ENCODE results near the gene CTXN1.
"Not testable (repeated sequence)": the region's sequence is repeated elsewhere in the genome, so short reads cannot be mapped to it uniquely, and the experiment has no call there.

Gene CTXN1

DNA sequence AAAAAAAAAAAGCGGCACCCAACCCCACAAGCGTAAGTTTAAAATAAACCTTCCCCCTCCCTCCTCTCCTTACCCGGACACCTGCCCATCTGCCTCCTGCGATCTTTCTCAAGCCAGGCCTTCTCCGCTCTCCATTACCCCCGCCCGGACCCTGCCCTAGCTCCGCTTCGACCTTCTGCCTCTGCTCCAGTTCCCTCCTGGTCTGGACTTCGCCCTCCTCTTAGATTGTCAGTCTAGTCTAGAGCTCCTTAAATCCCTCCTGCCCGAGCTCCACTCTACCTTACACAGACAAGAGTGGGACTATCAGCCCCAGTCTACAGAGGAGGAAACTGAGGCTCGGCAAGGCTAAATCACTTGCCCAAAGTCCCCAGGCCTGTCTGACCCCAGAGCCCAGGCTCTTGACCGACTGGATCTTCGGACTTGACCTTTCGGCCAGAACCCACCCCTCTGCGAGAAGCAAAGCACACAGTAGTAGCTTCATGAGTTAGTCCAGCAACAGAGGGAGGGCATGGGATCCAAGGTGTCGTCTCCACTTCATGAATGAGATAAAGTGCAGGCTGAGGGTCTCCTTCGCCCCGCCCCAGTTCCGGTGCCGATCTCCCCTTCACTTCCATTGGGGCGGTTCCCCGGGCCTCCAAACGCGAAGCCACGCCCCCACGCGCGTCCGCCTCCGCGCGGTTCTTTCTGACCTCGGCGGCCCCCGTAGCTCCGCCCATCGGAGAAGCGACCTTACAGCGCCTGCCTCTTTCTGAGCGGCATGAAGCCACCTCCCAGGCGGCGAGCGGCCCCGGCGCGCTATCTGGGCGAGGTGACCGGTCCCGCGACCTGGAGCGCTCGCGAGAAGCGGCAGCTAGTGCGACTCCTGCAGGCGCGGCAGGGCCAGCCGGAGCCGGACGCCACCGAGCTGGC, 6.1 kb downstream of the CTXN1 start, which contains the start of gene SNAPC2 (continued):
- TF ChIP-seq SP3 (tag by site-specific recombination; IDR thresholded peaks at IDR 0.05) (peak; percentile 92), ZXDB (tag by site-specific recombination; IDR thresholded peaks at IDR 0.05) (peak; percentile 64; the same call in 1 of the 2 replicates), ZNF433 (tag by site-specific recombination; IDR thresholded peaks at IDR 0.05; ENCODE audit: low read depth) (no peak), ZNF660 (tag by site-specific recombination; IDR thresholded peaks at IDR 0.05) (peak; percentile 54)

DNA sequence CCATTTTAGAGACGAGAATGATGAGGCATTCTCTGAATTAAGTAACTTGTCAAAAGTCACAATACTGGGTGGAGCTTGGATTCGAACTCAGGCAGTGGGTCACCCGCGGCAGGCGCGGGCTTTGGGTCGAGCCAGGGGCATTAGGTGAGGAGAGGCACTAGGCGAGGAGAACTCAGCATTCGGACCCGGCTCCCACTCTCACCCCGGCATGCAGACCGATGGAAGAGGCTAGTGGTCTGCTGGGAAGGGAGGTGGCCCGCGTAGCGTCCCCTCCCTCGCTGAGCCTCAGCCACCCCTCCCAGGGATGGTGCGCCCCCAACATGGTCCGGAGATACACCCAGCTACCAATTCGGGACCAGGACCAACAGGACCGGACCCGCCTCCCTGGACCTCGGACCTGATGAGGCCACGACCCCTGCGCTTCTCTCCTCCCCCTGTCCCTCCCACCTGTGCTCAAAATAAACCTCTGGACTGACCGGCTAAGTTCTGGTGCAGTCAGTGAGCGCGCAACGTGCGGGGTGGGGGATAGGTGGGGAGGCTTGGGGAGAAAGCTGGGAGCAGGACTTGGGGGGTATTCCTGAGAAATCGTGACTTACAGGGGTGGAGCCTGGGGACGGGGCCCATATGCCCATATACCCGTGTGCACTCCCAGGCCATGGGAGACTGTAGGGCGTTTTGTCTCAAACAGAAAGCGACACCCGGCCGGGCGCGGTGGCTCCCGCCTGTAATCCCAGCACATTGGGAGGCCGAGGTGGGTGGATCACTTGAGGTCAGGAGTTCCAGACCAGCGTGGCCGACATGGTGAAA, 7.1 kb downstream of the CTXN1 start:
- no peak overlapping the region for H3K4me3 ChIP-seq (ENCODE audit: low read depth, low read length)
- CTCF ChIA-PET, result interaction anchor here (0.7 to 3.1 kb wide), 8 partner anchors 10 to 401 kb away, joined by 3 to 25 read pairs (median 3); partner anchors contain the start of genes MAP2K7 and TIMM44
- H3K36me3 ChIP-seq (ENCODE audit: control insufficient read depth in 2 of 2, insufficient read depth in 1 of 2, low read length in 2 of 2), result peaks cover 0 to 15% of the 10 kb centered on the region in 2 experiments; a peak in 1 of 3 replicates
- POLR2A ChIA-PET, result interaction anchor here (1.1 to 3.5 kb wide), 11 partner anchors 7 to 87 kb away, joined by 3 to 36 read pairs (median 14); partner anchors contain the start of genes ELAVL1, LRRC8E, MAP2K7 and TIMM44
- H3K4me1 ChIP-seq (ENCODE audit: control insufficient read depth, insufficient read depth, low read length), result peaks cover 3% of the 10 kb centered on the region; the same call in 1 of the 2 replicates
- TF ChIP-seq RBAK (tag by site-specific recombination; IDR thresholded peaks at IDR 0.05) (no peak), KLF1 (tag by site-specific recombination; IDR thresholded peaks at IDR 0.05) (peak; percentile 40; the same call in 1 of the 2 replicates)
- TF ChIP-seq, protein P1, sequence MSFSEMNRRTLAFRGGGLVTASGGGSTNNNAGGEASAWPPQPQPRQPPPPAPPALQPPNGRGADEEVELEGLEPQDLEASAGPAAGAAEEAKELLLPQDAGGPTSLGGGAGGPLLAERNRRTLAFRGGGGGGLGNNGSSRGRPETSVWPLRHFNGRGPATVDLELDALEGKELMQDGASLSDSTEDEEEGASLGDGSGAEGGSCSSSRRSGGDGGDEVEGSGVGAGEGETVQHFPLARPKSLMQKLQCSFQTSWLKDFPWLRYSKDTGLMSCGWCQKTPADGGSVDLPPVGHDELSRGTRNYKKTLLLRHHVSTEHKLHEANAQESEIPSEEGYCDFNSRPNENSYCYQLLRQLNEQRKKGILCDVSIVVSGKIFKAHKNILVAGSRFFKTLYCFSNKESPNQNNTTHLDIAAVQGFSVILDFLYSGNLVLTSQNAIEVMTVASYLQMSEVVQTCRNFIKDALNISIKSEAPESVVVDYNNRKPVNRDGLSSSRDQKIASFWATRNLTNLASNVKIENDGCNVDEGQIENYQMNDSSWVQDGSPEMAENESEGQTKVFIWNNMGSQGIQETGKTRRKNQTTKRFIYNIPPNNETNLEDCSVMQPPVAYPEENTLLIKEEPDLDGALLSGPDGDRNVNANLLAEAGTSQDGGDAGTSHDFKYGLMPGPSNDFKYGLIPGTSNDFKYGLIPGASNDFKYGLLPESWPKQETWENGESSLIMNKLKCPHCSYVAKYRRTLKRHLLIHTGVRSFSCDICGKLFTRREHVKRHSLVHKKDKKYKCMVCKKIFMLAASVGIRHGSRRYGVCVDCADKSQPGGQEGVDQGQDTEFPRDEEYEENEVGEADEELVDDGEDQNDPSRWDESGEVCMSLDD (tag by site-specific recombination; IDR thresholded peaks at IDR 0.05), result no peak
- H3K9me3 ChIP-seq (ENCODE audit: control insufficient read depth, insufficient read depth, low read depth, low read length), result no peaks in the 10 kb centered on the region
- H3K27ac ChIP-seq (ENCODE audit: extremely low read depth, low read depth, low read length), result no peak overlapping the region

DNA sequence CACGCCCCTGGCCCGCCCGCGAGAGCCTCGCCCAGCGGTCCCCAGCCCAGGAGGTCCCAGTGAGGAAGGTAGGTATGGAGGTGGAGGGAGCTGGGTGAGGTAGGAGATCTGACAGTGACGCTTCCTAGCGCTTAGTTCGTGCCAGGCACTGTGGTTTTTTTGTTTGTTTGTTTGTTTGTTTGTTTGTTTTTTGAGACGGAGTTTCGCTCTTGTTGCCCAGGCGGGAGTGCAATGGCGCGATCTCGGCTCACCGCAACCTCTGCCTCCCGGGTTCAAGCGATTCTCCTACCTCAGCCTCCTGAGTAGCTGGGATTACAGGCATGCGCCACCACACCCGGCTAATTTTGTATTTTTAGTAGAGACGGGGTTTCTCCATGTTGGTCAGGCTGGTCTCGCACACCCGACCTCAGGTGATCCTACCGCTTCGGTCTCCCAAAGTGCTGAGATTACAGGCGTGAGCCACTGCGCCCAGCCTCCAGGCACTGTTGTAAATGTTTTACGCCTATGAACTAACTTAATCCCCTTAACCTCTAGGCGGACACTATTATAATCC, 7.8 kb downstream of the CTXN1 start:
- not testable (repeated sequence) for H3K27ac ChIP-seq (ENCODE audit: extremely low read depth, low read depth, low read length); H3K4me3 ChIP-seq (ENCODE audit: low read depth, low read length); H3K4me1 ChIP-seq (ENCODE audit: control insufficient read depth, insufficient read depth, low read length); H3K9me3 ChIP-seq (ENCODE audit: control insufficient read depth, insufficient read depth, low read depth, low read length)
- CTCF ChIA-PET, result interaction anchor here (0.6 to 2.5 kb wide), 9 partner anchors 9 to 402 kb away, joined by 3 to 21 read pairs (median 3); partner anchors contain the start of gene TIMM44
- TF ChIP-seq ZNF335 (tag by site-specific recombination; conservative IDR thresholded peaks at IDR 0.05) (peak; percentile 31), KLF7 (tag by site-specific recombination; IDR thresholded peaks at IDR 0.05; ENCODE audit: borderline replicate concordance) (0 out of 2 replicates have a peak, but pooled peaks have one; percentile 16), ZBTB8A (tag by site-specific recombination; IDR thresholded peaks at IDR 0.05) (peak; percentile 95; the same call in 1 of the 2 replicates), ZNF2 (tag by site-specific recombination; IDR thresholded peaks at IDR 0.05) (peak; percentile 63; the same call in 1 of the 2 replicates), KLF8 (tag by site-specific recombination; IDR thresholded peaks at IDR 0.05) (peak; percentile 20; the same call in 1 of the 2 replicates), ZNF146 (tag by site-specific recombination; IDR thresholded peaks at IDR 0.05) (peak; percentile 3; the same call in 1 of the 2 replicates), KLF1 (tag by site-specific recombination; IDR thresholded peaks at IDR 0.05) (peak; percentile 85)
- TF ChIP-seq, protein P2, sequence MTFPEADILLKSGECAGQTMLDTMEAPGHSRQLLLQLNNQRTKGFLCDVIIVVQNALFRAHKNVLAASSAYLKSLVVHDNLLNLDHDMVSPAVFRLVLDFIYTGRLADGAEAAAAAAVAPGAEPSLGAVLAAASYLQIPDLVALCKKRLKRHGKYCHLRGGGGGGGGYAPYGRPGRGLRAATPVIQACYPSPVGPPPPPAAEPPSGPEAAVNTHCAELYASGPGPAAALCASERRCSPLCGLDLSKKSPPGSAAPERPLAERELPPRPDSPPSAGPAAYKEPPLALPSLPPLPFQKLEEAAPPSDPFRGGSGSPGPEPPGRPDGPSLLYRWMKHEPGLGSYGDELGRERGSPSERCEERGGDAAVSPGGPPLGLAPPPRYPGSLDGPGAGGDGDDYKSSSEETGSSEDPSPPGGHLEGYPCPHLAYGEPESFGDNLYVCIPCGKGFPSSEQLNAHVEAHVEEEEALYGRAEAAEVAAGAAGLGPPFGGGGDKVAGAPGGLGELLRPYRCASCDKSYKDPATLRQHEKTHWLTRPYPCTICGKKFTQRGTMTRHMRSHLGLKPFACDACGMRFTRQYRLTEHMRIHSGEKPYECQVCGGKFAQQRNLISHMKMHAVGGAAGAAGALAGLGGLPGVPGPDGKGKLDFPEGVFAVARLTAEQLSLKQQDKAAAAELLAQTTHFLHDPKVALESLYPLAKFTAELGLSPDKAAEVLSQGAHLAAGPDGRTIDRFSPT (tag by site-specific recombination; IDR thresholded peaks at IDR 0.05), result 0 out of 2 replicates have a peak, but pooled peaks have one; percentile 42
- H3K36me3 ChIP-seq (ENCODE audit: control insufficient read depth in 2 of 2, insufficient read depth in 1 of 2, low read length in 2 of 2), result peaks cover 0 to 13% of the 10 kb centered on the region in 2 experiments; a peak in 2 of 3 replicates
- POLR2A ChIA-PET, result interaction anchor here (0.6 to 2.2 kb wide), 7 partner anchors 9 to 518 kb away, joined by 3 to 9 read pairs (median 5); partner anchors contain the start of genes ELAVL1, MAP2K7 and TIMM44
